Brain pericyte (primary cell): ENCODE results near the gene ZFAND2A.
"Not testable (repeated sequence)": the region's sequence is repeated elsewhere in the genome, so short reads cannot be mapped to it uniquely, and the experiment has no call there.

Source experiments
- DNase-seq: peaks from one replicate; pipeline ENCODE4 v3.0.0-alpha.2; 2012; ENCODE audit warnings: low read depth, low spot score

The ZFAND2A gene

GRCh38 chr7:1151653-1152425 is 8.2 kb downstream of the ZFAND2A start:
- DNase-seq = no peak

GRCh38 chr7:1151156-1151555 is 8.8 kb downstream of the ZFAND2A start:
- no peak for DNase-seq

GRCh38 chr7:1150400-1151002 is 9.5 kb downstream of the ZFAND2A start:
- no peak for DNase-seq

GRCh38 chr7:1149351-1149794 is 10.6 kb downstream of the ZFAND2A start:
- DNase-seq = no peak

- not testable (repeated sequence) for DNase-seq
Observed at GRCh38 chr7:1147873-1148272, 12.1 kb downstream of the ZFAND2A start.

GRCh38 chr7:1144269-1144771 is 15.7 kb downstream of the ZFAND2A start:
- DNase-seq = no peak

- not testable (repeated sequence) for DNase-seq
Observed at GRCh38 chr7:1143031-1143430, 17.0 kb downstream of the ZFAND2A start.

GRCh38 chr7:1142051-1142635 is 17.9 kb downstream of the ZFAND2A start:
- DNase-seq = no peak

- DNase-seq = no peak
Observed at GRCh38 chr7:1141651-1142050, 18.3 kb downstream of the ZFAND2A start.

- no peak for DNase-seq
Observed at GRCh38 chr7:1140476-1141104, 19.4 kb downstream of the ZFAND2A start.

GRCh38 chr7:1137517-1138167 is 22.4 kb downstream of the ZFAND2A start:
- no peak for DNase-seq

GRCh38 chr7:1136841-1137516 is 23.0 kb downstream of the ZFAND2A start:
- DNase-seq = no peak

- no peak for DNase-seq
Observed at GRCh38 chr7:1134951-1135350, 25.0 kb downstream of the ZFAND2A start.

- no peak for DNase-seq
Observed at GRCh38 chr7:1131471-1132265, 28.3 kb downstream of the ZFAND2A start.

- no peak for DNase-seq
Observed at GRCh38 chr7:1130021-1130990, 29.7 kb downstream of the ZFAND2A start.

GRCh38 chr7:1129431-1129830 is 30.6 kb downstream of the ZFAND2A start:
- DNase-seq = no peak

- DNase-seq = no peak
Observed at GRCh38 chr7:1127001-1127400, 33.0 kb downstream of the ZFAND2A start.

- DNase-seq = no peak
Observed at GRCh38 chr7:1125603-1125969, 34.4 kb downstream of the ZFAND2A start.
